Astrocyte of the cerebellum (primary cell): ENCODE data around the gene IFI16.

Experiments
- DNase-seq: peaks from one replicate; pipeline ENCODE4 v3.0.0-alpha.2; 2011; ENCODE audit warnings: low read depth
- H3K4me3 ChIP-seq: 2 replicates; pipeline ENCODE4 v1.5.1; 2011; ENCODE audit warnings: mild to moderate bottlenecking, low read depth, low read length, moderate library complexity
- in situ Hi-C: cut with HindIII; loops from 2 replicates; pipeline ENCODE4 v1.10.0; 2017; ENCODE audit warnings: low sequenced_read_pairs
- TF ChIP-seq, protein P1 (sequence below): IDR thresholded peaks from 2 replicates; pipeline ENCODE4 v1.5.1; 2012; ENCODE audit warnings: low read length, low read depth, moderate library complexity, mild to moderate bottlenecking; ENCODE audit errors: missing control alignments

The IFI16 gene

GRCh38 chr1:159009704-159010361 is at the start of gene IFI16:
Gene IFI16, plus strand, starts transcription at chr1:159009907. Its CDS starts 4,774 bp downstream, at chr1:159014681.
- H3K4me3 ChIP-seq = peak within 1 kb of the TSS; percentile 63
- in situ Hi-C loops = loop anchor here (25.0 kb wide), 1 partner anchor 1048 kb away; no protein-coding TSS in a partner anchor
- peak; percentile 86 for DNase-seq

GRCh38 chr1:158961178-158961577 is 48.5 kb upstream of the IFI16 start:
- H3K4me3 ChIP-seq = no peak overlapping the region
- no peak for DNase-seq
- in situ Hi-C loops = no loop called here
- TF ChIP-seq, protein P1, sequence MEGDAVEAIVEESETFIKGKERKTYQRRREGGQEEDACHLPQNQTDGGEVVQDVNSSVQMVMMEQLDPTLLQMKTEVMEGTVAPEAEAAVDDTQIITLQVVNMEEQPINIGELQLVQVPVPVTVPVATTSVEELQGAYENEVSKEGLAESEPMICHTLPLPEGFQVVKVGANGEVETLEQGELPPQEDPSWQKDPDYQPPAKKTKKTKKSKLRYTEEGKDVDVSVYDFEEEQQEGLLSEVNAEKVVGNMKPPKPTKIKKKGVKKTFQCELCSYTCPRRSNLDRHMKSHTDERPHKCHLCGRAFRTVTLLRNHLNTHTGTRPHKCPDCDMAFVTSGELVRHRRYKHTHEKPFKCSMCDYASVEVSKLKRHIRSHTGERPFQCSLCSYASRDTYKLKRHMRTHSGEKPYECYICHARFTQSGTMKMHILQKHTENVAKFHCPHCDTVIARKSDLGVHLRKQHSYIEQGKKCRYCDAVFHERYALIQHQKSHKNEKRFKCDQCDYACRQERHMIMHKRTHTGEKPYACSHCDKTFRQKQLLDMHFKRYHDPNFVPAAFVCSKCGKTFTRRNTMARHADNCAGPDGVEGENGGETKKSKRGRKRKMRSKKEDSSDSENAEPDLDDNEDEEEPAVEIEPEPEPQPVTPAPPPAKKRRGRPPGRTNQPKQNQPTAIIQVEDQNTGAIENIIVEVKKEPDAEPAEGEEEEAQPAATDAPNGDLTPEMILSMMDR = no peak

More at GRCh38 chr1:159009704-159010361, at the start of gene IFI16:
- TF ChIP-seq, protein P1 = no peak

DNA sequence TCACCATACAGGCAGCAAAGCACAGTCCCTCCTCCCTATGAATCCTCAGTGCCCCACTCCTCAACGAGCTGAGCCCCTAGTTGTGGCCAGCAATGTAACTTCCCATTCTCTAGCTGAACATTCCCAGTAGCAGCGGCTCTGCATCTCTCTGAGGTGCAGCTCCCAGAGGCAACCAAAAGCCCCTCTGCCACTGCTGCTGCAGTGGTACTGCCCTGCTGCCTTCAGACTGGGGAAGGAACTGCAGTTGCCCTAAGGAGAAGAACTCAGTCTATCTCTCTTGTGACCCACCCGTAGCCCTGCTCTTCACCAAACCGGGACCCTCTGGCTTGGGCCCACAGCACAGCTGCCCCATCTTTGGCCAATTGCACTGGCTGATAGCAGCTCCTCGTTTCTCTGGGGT is 46.7 kb upstream of the IFI16 start:
- no peak overlapping the region for H3K4me3 ChIP-seq
- TF ChIP-seq, protein P1 = no peak
- DNase-seq = no peak
- in situ Hi-C loops = no loop called here

DNA sequence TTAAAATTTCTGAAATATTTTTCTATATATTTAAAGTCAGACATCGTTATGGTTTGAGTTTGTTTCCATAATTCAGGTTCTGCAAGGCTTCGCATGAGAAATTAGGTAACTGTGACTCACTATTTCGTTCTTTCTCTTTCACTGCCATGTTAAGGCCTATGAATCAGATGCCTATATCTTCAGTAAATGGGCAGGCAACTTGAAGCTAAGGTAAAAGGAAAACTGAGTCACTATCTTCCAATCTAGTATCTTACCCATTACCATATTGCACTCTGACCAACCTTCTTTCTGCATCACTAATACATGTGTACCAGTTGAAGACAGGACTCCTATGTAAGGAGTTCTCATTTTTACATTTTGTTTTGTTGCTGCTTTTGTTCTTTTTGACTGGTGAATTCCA is 40.5 kb upstream of the IFI16 start:
- no peak for DNase-seq
- TF ChIP-seq, protein P1 = no peak
- in situ Hi-C loops = no loop called here
- H3K4me3 ChIP-seq = no peak overlapping the region

DNA sequence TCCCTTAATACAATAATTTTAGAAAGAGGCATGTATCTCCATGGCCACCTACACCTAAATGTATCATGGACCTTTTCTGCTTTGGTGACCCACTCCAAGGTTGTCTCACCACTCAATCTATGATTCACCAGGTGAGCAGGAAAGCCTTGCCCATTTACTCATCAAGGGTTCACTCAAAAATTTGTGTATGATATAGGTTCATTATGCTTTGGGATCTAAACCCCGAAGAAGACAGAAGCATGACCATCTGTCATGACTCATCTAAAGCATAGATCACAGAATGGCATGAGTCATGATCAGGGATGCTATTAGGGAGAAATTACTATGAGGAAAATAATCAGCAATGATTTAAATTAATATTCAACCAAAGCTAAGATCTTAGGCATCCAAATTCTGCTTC is 39.9 kb upstream of the IFI16 start:
- H3K4me3 ChIP-seq = no peak overlapping the region
- TF ChIP-seq, protein P1 = no peak
- in situ Hi-C loops = no loop called here
- no peak for DNase-seq

GRCh38 chr1:158972841-158973240 is 36.9 kb upstream of the IFI16 start:
- DNase-seq = no peak
- in situ Hi-C loops = no loop called here
- H3K4me3 ChIP-seq = no peak overlapping the region
- TF ChIP-seq, protein P1 = no peak
